GM21737 (cell line): ENCODE results near the gene DAGLA.

ENCODE experiments used
- ATAC-seq: cut with Tn5 transposase; IDR thresholded peaks from one replicate; pipeline ENCODE4 v1.9.1; 2021; ENCODE audit warnings: mild to moderate bottlenecking, moderate library complexity; ENCODE audit not compliant: unreplicated experiment

The DAGLA gene

DNA sequence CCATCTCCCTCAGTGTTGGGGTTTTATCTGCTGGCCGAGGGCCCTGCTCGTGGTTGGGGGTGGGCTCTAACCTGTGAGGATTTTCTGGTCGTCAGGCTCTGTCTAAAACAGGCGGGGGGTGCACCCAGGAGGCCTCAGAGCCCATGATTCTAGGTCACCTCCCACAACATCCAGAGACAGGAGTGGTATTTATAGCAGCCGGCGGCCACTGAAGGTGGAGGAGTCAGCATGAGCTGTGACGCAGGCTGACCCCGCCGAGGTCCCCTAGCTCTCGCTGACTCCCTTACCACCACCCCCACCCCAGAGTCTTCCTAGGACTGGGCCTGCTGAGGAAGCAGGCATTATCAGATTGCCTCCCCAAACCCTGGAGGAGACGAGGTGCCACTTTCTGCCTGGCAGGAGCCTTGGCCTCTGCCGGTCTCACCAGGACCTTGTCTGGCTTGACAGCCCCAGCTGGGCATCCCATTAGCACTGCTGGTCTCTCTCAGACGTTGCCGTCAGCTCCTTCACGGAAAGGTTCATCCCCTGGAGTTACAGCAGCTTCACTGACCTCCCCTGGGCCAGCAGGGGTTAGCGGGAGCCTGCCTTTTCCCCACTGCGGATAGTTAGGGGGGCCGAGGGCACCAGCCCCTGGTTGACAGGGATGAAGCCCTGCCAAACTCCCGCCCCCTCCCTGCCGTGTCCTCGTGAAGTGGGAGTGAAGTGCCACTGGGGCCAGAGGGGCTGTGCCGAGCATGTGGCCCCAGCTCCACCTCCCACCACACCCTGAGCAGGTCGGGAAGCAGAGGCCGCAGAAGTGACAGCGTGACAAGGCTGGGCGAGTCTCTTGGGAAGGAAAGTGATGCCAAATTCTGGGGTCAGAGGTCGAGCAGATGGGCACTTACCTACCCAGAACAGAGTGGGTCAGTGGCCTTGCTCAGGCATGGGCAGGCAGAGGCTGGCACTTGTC, 26.5 kb downstream of the DAGLA start:
- no peak for ATAC-seq

DNA sequence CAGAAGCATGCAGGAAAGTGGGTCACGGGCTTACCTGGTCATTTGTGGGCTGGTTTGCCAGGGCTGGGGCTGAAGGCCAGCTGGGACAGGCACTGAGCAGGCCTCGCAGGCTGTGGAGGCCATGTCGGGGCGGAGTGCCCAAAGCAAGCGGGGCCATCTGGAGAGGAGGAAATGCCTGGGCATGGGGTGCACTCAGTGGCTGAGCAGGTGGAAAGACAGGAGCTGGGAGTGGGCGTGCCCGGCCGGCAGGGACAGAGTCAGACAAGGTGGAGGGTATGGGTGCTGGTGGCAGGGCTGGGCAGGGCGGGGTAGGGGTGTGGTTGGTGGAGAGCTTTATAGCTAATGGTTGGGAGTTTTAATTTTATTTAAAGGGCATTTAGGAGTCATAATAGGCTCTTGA, 27.4 kb downstream of the DAGLA start:
- no peak for ATAC-seq

DNA sequence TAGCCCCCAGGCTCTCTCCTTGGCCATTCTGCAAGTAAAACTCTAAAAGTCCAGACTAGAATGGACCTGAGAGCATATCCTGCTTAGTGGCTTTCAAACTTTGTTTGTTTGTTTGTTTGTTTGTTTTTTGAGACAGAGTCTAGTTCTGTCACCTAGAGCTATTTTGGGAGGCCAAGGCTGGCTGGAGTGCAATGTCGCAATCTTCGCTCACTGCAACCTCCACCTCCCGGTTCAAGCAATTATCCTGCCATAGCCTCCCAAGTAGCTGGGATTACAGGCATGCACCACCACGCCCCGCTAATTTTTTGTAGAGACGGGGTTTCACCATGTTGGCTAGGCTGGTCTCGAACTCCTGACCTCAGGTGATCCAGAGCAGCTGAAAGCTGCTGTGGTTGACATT, 28.9 kb downstream of the DAGLA start:
- no peak for ATAC-seq

DNA sequence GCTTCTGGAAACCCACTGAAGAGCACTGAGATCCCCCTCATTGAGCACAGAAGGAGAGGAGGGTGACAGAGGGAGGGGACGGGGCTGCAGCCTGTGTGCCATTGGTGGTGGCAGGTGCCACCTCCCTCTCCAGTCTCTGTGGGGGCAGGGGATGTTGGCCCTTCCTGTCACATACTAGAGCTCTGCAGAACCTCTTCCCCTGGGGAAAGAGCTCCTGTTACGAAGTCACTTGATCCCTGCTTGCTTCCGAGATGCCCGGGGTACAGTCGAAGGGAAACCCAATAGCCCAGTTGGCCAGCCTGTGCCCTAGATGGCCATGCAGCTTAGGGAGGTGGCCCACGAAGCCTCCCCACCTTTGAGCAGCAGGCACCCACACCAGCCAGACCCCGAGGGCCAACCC, 29.4 kb downstream of the DAGLA start:
- ATAC-seq: no peak

DNA sequence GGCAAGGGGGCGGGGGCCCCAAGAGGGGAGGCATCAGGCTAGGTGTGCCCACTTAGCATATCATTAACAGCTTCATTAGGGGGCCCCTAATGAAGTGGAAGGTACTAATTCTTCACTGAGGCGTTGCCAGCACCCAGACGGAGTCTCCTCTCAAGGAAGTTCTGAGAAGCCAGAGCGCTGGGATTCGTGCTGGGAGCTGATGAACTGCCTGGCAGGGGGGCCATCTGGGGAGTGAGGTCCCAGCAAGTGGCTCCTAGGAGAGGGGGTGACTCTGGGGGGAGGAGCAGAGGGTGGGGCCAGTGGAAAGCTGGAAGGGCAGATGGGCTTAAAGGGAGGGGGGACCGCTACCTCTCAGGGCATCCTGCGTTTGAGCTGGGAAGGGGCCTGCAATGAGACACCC, 29.8 kb downstream of the DAGLA start:
- no peak for ATAC-seq

DNA sequence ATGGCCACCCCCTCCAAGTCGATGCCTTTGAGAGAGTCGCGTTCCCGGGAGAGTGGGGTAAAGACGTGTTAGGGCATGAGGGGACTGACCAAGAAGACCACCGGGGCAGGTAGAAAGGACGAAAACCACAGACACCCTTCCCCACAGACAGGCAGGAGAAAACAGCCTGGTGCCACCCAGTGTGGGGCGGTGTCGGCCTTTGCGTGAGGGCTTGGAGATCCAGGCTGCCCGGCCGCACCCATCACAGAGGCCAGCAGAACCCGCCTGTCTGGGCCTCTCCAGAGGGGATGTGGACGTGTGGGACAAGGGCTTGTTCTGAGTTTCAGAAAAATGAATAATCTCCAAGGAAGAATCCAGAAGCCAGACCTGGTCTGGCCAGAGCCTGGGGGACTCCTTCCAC, 30.8 kb downstream of the DAGLA start:
- ATAC-seq: no peak

DNA sequence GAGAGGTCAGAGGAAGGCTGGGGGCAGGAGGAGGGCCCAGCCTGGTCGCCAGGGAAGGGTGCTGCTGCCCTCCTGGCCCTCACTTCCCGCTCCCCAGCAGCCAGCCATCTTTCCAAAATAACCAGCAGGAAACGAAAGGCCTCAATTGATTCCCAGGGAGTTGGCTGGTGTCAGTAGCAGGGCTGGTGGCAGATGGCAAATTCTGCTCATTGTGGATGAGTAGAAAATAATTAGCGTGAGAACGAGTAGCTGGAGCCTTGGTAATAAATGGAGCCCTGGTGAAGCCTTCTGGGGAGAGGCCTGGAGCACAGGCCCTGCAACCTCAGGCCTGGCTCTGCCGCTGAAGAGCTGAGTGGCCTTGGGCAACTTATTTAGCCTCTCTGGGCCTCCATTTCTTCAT, 31.3 kb downstream of the DAGLA start:
- no peak for ATAC-seq

DNA sequence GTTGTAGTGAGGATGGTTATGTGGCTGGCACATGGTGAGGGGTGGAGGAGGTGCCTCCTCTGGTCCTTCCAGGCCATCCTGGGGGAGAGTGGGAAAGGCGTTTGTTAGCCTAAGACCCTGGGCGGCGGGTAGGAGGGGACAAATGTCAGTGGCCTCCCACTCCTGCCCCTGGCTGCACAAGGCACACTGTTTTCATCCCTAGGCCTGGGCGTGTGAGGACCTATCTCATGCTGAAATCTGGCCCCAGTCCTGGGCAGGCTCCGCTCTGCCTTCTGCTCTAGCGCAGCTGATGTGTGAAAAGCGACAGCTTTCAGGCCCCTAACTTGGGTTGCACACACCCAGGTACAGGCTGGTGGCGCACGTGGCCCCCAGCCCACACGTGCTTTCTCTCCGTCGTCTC, 32.1 kb downstream of the DAGLA start:
- ATAC-seq: no peak

DNA sequence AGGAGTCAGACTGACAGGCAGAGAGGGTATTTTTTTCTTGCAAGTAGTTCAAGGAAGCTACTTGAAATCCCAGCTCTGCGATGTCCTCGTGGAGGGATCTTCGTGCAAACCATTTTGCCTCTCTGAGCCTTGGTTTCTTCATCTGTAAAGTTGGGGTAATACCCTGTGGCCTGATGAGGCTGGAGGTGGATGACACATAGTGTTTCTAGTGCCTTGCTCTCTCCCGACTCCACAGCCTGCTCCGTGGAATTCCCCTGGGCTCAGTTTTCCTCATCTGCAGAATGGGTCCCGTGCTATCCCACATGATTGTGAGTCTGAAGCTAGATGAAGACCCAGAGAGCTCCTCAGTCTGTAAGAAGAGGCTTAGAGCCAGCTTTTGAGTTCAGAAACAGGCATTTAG, 32.7 kb downstream of the DAGLA start:
- ATAC-seq: no peak

DNA sequence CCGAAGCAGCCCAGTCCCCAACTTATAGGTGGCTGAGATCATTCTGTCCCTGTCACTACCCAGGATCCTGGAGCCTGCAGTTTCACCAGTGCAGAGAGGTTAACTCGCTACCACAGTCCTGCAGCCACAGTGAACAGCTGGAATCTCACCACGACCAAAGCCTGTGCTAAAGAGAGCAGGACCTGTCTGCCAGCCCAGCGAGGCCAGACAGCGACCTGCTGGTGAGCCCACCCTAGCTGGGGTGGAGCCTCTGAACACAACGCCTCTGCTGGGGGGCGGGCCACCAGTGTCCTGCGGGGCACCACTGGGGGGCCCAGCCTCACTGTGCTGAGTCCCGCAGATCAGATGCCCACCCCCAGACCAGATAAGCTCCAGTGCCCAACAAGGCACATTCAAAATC, 33.3 kb downstream of the DAGLA start:
- ATAC-seq: no peak

DNA sequence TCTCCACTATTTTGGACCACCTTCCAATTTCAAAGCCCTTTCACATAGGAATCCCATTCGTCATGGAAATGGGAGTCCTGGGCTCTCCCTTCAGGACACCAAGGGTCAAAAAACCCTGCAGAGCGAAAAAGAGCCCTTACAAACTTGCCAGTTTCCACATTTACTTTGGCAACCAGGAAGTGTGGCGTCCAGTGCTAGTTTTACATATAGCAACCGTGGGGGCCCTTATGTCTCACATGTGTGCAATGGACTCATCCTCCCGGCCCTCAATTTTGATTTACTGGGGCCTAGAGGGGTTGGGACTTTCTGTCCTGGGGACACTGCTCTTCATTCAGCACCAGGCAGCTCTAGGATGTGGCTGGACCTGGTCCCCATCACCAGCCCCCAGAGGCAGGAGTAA, 33.7 kb downstream of the DAGLA start:
- no peak for ATAC-seq

DNA sequence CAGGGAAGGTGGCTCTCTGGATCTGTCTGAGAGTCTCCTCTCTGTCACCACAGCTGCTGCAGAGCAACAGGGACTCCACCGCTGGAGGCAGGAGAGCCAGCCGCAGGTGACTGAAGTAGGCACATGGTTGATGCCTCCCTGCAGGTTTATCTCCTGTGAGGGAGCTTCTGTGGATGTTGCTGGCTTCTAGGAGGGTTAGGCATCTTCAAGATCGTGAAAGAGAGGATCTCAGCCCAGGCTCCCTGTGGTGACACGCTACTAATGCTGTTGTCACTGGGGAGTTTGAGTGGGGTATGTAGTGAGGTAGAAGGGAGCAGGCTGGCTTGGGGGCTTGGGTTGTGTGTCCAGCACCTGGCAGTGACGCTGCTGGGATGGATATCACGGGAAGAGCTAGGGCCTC, 34.1 kb downstream of the DAGLA start:
- ATAC-seq: no peak

DNA sequence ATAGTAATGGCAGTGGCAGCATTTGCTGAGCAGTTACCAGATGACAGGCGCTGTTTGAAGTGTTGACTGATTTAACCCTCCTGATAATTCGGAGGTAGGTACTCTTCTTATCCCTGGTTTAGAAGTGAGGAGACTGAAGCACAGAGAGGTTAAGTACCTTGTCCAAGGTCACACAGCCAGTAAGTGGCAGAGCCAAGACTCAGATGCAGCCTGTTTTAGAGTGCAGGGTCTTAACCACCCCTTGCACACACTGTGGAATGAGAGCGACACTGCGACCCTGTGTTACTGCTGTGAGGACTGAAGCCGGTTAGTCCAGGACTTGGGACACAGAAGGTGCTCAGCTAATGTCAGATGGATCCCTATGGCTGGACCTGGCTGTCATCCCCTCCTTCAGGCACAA, 34.7 kb downstream of the DAGLA start:
- ATAC-seq: no peak

DNA sequence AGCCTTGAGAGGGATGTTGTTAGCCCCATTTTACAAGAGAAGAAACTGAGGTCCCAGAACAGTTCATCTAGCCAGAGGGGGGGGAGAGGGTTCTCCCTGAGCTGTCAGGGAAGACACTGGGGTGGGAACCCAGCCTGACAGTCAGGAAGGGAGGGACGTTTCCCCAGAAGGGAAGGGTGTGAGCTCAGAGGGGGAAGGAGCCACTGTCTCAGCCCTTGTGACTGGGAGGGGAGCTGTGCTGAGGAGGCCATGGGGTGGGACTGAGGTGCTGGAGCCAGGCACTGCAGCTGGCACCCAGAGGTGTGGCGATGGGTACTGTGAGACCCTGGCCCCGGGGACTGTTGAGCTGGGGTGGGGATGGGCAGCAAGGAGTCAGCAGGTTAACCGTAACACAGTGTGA, 35.7 kb downstream of the DAGLA start:
- no peak for ATAC-seq

DNA sequence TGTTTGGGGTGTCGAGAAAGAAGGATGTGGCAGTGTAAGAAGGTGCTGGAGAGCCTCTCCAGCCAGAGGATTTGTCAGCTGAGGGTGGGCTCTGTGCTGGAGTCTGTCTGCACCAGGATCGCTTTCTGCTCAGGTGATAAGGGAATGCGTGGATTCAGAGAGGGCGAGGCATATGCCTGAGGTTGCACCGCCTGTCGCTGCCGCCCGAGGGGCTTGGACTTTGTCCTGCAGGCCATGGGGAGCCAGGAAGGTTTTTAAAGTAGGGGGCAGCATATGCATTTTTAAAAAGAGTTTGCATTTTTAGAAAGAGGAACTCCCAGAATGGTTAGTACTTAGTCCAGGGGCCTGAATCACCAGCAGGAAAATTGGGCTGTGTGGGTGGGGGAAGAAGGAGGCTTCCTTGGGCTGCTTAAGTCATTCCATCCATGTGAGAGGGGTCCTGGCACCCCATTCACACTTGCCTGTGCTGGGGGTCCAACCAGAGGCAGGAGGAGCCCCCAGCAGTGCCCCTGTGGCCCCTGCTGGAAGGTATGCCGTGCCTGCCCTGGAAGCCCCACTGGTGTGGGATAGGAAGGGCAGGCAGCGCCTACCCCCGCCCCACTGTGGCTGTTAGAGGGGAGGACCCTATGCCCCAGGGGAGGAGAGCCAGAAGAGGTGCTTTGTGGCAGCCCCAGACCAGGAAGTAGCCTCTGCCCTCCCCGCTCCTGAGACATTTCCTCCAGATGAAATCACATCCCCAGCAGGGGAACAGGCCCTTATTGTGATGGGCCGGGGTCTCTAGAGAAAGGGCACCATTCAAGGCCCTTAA, 36.5 kb downstream of the DAGLA start:
- no peak for ATAC-seq

DNA sequence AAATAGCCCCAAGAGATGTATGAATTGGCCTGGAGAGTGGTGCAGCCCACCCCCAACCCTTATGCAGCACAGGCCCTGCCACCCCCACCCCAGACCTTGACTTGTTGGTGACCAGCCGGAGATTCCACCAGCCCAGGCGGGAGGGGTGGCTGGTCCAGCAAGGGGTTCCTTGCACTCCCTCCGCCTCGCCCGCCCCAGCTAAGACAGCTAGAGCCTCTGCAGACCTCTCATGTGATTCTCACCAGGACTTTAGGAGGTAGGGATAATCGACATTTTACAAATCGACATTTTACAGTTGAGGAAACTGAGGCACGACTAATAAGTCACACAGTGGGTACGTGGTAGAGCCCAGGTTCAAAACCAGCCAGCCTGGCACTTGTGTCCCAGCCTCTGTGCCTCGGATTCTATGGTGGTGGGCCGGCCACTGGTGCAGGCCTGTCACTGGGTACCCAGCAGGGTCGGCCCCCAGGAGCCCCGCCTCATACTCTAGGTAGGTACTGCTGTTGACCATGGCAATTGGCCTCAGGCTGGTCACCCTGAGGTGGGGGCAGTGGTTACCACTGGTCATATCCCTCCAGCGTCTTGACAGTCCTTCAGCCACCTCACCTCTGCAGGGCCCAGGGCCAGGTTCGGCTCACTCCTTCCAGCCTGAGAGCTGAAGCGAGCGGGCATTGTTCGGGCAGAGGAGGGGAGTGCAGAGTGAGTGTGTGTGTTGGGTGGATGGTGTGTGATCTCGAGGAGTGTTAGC, 37.3 kb downstream of the DAGLA start:
- no peak for ATAC-seq

DNA sequence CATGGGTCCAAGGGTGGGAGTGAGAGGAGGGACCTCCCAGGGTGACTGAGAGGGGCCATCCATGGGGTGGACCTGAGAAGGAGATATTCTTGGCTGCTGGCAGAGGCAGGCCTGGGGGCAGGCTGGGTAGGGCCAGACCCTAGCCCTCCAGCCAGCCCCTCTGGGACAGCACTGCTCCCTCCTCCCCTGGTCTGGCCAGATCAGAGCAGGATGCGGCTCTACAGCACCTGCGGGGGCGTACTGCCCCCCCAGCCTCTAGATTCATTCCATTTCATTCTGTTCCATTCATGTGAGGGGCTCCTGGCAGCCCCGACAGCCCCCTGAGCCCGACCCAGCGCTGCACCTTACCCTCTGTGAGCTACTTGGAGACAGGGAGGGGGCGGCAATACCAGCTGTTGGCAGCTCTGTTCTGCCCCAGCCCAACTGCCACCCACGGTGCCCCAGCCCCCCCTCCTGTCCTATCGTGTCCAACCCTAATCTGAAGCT, 37.9 kb downstream of the DAGLA start:
- no peak for ATAC-seq

DNA sequence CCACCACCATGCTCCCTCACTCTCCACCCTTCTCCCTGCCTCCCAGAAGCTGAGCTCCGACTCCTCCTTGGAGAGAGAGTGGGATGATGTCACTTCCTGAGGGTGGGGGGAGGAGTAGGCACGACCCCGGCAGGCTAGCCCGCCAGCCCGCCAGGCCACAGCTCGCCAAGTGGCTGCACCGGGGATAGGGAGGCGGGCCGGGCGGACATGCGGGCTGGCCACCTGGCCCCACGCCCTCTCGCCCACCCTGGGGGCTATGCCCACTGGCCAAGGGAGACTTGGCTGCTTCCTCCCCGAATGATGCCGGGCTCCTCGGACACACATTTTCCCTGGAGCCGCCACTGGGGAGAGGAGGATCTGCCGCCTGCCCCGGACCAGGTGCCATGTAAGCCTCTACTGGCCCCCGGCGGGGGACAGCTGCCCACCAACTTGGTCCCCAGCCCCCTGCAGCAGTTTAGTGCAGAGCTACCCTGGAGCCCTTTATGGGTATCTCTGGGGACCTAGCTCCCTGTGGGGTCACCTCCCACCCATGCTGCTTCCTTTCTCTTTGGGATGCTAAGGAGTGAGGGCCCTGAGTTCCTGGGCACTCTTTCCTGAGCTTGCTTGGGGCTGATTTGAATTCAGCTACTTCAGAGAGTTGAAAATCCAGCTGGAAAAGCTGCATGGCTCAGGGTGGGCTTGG, 38.6 kb downstream of the DAGLA start:
- no peak for ATAC-seq

DNA sequence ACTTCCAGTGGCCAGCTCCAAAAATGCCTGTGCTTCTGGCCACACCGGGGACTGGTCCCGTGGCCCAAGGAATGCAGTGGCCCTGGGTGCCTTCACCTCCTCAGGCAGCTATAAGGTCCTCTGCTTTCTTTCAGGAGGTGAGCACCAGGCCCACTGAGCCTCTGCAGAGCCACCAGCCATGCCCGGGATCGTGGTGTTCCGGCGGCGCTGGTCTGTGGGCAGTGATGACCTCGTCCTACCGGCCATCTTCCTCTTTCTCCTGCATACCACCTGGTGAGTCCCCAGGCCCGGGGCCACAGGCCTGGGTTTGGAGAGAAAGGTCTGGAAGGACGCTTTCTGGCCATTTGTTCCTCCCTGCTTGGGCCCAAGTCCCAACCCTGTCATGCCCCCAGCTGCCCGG, 39.8 kb downstream of the DAGLA start:
- no peak for ATAC-seq

DNA sequence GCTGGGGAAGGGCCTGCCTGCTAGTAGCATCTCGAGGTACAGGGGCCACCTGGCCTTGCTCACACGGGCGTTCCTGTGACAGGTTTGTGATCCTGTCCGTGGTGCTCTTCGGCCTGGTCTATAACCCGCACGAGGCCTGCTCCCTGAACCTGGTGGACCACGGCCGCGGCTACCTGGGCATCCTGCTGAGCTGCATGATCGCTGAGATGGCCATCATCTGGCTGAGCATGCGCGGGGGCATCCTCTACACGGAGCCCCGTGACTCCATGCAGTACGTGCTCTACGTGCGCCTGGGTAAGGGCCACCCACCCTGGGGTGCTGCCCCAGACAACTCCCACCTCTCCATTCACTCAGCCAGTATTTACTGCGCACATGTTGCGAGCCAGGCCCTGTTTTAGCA, 40.4 kb downstream of the DAGLA start:
- no peak for ATAC-seq

DNA sequence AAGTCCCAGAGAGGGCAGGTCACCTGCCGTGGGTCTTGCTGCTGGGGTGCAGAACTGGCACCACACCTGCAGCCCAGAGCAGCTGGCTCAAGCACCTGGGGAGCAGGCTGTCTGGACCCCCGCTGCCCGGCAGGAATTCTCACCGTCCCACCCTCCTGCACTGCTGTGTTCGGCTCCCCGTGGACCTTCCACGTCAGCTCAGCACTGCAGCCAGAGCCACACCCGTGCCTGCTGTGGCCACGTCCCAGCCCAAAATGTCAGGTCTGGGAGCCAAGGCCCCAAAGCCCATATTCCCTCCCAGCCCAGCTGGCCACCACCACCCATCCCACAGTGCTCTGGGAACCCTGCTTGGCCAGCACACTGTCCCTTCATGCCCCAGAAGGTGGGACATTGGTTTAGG, 44.2 kb downstream of the DAGLA start:
- ATAC-seq: no peak
